ENCODE measurements around the gene TRAPPC10.
"Not testable (repeated sequence)": the region's sequence is repeated elsewhere in the genome, so short reads cannot be mapped to it uniquely, and the experiment has no call there.

The TRAPPC10 gene

GRCh38 chr21:44145616-44146015 is 133.5 kb downstream of the TRAPPC10 start:
- not testable (repeated sequence) for DNase-seq (ENCODE audit: low spot score)

DNA sequence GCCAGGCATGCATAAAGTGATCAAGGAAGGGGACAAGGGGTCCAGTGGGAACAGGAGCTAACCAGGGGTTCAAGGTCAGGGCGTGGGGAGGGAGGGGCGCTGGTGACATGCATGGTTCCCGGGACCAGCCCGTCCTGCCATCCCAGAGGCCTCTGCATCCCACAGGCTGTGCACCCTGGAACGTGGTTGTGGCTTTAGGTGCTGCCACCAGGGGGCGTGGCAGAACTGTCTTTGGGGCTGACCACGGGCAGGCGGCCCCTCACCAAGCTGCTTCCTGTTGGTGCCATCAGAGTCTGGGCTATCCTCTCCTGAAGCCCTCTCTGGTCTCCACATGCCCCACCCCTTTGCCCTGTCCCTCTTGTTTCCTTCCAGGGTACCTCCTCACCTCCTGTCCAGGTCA is 135.0 kb downstream of the TRAPPC10 start:
- not testable (repeated sequence) for DNase-seq (ENCODE audit: low spot score)

DNA sequence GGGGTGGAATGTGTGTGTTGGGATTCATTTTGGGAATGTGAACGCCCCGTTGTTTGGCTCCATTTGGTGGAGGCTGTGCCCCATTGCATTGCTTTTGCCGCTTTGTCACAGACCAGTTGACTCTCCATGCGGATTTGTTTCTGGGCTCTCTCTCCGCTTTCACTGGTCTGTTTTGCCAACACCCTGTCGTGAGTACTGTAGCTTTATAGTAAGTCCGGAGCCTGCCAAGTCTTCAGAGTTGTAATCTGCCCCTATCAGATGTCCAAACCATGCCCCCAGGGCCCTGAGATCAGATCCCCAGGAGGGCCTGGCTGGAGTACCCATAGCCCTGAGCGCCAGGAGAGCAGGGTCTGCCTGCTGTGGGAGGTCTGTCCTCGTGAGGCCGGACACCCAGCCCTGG is 138.1 kb downstream of the TRAPPC10 start:
- not testable (repeated sequence) for DNase-seq (ENCODE audit: low spot score)

DNA sequence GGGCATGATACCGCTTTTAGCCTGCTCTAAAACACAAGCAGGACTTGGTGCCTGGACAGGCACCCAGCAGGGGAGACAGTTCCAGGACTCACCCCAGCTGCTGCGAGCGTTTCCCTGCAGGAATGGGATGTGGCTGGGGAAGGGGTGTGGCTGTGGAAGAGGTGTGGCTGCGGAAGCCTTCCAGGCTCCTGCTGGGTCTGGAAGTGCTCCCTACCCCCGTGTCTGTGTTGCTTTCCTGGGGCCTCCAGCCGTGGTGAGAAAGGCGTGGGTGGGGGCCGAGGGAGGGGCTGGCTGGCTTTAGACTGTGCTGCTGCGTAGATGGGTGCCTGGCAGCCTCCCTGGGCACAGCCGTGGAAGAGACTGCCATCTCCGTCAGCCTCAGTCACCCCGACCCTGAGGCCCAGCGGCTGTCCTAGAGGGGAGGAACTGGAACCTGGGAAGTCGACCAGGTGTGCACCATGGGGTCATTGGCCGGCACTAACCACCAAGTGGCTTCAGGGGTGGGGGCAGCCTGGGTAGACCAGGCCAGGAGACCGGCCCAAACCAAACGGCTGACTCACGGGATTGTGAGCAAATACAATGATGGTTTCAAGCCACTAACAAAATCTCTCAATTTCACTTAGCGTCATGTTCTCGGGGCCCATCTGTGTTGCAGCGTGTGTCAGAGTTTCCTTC is 141.2 kb downstream of the TRAPPC10 start:
- DNase-seq (ENCODE audit: low spot score): not testable (repeated sequence)

DNA sequence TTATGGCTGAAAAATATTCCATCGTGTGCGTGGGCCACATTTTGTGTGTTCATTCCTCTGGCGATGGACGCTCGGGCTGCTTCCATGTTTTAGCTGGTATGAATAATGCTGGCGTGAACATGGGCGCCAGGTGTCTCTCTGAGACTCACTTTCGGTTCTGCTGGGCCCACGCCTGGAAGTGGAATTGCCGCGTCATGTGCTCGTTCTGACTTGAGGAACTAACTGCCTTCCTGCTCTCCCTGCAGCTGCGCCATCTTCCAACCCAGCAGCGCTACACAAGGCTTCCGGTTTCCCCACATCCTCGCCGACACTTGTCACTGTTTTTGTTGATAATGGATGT is 141.8 kb downstream of the TRAPPC10 start:
- not testable (repeated sequence) for DNase-seq (ENCODE audit: low spot score)

- not testable (repeated sequence) for DNase-seq (ENCODE audit: low spot score)
Observed at GRCh38 chr21:44154816-44155230, 142.7 kb downstream of the TRAPPC10 start.

DNA sequence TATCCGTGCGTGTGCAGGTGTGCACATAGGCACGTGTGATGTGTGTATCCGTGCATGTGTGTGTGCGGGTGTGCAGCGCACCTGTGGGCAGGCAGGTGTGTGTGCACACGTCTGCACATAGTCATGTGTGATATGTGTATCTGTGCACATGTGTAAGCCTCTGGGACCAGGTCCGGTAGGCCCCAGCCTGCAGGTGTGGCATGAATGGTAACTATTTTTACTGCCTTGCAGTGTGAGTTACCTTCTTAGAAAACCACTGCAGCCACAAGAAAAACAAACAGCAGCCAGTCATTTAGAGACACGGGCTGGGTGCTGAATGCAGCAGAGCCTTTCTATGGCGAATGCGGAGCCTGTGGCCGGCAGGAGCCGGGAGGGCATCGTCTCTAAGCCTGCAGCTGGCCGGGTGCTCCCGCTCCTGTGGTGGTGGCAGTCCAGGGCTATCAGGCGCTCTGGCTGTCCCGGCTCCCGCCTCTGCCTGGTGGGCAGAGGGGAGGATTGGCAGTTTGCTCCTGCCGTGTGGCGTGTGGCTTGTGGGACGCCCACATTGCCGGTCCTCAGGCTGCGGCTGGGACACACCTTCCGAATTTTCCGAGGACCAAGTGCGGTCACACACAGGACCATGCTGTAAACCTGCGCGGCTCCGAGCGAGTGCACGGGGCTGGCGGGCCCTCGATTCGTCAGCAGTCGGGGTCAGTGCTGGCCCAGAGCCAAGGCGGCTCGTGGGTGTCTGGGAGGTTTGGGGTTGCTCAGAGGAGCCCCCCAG is 143.3 kb downstream of the TRAPPC10 start:
- DNase-seq (ENCODE audit: low spot score): not testable (repeated sequence)

- DNase-seq (ENCODE audit: low spot score): not testable (repeated sequence)
Observed at GRCh38 chr21:44155994-44156380, 143.9 kb downstream of the TRAPPC10 start.
